RPMI8226 (cell line): Measurements from ENCODE around the gene NKX2-3.

ENCODE experiments used
- DNase-seq: peaks from one replicate; pipeline ENCODE4 v3.0.0-alpha.2; 2015

NKX2-3 gene

DNA sequence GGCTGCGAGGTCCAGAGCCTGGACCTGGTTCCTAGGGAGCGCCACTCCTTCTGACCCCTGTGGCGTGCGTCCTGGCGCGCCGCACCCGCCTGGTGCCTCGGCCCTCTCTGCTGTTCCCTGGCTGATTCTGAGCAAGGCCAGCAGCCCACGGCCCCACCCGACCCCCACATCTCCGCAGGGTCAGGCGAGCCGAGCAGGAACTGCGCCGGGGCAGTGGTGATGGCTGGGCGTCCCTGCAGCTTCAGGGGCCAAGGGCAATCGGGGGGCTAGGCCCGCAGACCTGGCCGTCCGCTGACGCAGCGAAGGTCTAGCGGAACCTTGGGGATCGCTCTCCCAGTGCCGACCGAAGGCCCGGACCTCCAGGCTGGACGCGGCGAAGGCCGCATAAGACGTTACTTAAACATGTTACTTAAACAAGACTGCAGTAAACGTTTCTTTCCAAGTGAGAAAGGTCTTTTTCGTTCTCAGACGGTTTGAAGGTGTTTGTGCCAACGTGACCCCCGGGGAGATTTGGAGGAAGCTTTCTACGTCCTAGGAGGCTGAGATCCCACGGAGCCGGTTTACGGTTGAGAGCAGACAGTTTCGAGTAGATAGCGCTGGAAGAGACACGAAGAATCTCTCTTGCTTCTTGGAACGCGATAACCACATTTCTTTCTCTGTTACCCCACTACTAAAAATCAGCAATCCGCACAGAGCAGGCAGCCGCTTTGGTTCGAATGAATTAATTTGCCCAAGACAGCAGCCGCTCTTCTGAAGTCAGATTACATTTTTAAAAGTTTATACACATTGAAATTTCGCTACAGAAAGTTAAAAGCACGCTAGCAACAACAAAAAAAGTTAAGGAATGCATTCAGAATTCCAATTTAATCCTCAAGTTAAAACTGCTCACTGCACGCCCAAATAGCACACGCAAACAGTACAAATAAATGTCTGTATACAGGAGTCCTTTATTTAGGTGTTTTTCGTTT, 4.9 kb upstream of the NKX2-3 start:
- DNase-seq = no peak

DNA sequence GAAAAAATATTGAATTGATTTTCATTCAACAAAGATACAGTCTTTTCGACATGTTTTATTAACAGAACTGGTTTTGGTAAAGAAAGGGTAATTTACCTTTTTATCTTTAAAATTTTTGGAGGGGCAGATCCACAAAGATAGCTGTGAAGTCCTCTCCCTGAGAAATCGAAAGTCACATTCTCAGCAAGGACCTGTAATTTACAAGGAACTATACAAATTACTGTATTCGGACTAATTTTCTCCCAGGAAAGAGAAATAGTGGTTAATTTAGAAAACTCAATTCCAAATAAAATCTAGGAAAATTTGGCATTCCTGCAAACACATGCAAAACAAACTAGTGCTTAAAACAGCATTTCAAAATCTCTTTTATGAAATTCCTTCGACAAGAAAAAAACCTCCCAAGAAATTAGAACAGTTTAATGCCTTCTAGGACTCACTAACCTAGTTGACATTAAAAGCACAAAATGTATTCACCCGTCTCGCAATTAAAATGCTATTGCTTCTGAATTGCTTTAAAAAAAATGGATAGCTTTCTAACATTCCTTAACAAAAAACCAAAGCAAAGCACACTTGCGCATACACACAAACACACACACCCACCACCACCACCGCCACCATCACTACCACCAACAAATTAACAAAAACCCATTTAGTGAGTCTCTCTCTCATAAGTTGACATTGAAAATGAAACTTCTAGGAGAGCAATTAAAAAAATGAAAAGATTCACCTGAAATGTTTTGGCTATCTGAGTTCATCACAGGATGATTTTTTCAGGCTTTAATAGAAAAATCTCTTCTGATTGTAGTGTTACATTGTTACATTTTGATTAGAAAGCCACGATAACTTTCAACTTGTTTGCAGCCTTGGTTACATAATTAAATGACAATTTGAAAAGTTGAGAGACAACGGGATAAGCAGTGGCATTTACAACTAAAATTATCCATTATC, 4.0 kb upstream of the NKX2-3 start:
- DNase-seq = no peak

DNA sequence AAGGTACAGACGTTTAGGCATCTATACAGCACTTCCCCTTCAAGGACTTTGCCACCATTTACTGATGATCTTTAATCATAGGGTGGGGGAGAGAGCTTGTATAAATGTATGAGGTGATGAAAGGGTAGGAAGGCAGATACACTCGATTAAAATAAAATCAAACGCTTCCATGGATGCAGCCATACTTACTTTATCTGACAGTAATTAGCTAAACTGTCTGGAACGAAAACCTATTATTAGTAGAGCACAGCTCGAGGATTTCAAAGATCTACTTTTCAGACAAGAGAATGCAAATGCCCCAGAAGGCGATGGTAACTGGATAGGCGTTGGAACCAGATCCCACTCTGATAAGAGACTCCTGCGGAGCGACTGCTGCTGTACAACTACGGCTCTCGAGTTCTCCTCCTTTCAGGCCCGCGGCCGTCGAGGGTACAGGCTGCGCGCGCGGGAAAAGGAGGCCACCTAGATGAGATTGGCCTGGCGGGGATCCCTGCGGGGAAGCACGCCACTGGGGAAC, 3.1 kb upstream of the NKX2-3 start:
- DNase-seq = no peak

DNA sequence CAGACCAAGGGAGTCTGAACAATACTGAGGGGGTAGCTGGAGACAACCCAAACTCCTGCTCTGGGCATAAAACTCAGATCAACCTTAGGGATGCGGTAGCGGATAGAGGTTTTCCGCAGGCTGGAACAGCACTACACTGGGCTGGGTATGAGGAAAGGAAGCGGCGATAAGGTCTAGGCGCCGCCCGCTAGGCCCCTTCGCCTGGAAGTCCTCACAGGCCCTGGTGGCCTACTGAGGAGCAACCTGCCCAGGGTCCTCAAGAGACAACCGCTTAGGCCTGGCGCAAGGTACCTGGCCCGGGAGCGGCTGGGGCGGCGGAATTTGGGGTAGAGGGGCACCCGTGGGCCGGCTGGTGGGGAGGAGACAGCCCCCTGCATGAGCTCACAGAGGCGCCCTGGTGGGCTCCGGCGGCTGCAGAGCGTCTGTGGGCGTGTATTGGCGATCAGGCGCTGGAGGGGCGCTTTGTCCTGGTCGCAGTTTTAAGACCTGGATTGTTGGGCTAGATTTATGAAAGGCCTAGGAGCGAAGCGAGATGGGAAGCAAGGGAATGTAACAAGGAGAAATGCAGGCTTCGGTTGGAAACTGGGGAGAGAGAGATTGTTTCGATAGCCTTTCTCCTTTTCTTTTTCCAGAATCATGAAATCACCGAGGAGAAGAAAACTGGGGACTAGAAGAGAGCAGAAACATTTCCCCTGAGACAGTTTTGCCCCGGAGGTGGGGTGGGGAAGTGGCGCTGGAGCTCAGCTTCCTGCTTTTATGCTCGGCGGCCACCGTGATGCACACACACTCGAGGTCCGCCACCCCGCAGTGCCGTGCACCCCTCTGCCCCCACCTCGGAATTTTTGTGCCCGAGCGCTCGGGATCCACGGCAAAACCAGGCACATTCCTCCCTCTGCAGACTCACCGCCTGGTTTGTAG, 2.4 kb upstream of the NKX2-3 start:
- no peak for DNase-seq

DNA sequence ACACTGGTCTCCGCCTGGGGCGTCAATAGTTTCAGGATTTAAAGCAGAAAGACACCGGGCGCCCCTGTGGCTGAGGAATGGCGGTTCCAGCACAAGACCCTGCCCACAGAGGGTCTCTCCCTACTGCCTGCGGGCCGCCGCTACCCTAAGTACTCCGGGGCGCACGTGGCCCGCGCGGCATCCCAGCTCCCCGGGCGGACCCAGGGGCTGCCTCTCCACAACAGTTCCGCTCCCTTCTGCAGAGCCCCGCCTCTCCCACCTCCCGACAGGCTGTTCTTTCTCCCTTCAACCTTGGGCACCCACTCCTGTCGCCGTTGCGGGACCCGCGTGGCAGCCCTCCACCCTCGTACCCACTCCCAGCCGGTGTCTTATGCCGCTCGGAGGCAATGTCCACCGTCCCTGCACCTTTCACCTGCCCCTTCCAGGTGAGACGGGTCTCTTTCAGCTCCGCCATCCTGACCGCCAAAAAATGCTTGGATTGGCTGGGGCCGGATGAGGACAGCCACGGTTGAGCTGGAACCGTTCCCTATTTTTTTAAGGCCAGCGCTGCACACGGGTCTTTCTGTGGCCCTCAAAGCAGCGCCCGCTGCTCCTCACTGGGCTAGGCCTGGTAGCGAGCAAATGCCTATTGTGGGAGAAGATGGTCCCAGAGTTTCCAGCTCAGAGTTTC, 1.6 kb upstream of the NKX2-3 start:
- no peak for DNase-seq

DNA sequence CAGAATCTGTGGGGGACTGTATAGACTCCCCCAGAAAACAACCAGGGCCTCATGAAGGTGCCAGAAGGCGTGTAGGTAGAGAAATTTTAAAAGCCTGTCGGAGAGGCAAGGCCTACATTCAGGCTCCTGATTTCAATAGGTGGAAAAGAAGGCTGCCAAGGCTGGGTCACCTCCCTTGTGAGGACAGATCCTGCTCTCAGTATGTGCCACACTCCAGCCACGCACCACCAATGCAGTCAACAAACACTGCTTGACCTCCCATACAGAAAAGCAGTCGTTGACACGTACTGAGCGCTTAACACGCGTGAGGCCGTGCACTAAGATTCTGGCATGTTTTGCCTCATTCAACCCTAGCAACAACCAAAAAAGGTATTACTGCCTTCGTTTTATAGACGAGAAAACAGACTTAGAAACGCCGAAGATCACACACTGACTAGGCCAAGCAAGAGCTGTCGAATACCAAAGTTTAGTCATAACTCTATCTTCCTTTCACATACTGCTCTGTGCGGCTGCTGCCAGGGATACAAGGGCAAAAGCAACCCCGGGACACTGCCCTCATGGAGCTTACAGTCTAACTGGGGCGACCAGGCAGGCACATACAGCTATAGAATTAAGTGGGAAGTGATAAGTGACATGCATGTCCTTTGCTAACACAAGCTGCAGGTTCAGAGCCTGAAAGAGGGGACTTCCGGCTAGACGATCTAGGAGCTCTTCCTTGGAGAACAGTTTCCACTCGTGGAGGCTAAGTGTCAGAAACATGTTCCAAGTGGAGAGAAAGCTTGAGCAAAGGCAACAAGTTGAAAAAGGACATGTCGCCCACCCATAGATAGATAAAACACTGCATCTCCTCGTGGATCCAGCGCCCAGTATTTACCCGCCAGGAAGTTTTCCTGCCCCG, 797 bp upstream of the NKX2-3 start:
- DNase-seq = no peak

DNA sequence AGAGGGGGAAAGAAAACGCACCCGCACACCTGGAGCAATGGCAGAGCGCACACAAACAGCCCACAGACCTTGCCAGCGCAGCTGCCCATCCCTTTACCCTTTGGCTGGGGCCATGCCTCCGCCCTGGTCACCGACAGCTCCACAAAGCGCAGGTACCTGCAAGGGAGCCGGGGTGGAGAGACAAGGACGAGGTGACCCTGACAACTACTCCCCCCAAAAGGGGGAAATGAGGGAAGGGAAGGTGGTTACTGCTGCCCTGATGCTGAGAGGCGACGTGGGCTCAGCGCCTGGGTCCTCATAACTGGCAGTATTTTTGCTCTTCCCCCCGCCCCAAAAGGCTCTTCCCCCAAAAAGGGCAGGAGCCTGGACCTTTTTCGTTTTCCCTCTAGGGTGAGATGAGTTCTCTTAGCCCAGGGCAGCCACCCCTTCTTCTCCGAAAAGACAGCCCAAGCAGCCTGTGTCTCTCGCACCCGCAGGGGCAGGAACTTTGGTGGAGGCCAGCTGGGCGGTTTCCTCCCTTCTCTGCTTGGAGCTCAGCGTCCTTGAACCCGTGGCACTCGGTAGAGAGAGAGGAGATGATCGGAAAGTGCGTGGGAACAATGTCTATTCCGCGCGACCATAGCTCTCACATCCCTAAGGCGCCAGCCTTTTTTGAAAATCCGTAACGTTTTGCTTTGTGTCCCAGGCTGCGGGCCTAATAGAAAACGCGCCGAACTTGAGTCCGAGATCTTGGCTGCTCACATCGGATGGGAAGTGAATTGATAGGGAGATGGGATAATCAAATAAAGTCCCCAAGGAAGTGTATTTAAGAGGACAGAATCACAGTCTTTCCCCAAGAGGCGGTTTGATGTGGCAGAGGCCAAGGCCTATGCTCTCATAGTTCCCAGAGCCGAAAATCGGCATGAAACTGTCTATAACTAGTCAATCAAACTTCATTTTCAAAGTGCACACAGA, 1.0 kb downstream of the NKX2-3 start:
- no peak for DNase-seq

DNA sequence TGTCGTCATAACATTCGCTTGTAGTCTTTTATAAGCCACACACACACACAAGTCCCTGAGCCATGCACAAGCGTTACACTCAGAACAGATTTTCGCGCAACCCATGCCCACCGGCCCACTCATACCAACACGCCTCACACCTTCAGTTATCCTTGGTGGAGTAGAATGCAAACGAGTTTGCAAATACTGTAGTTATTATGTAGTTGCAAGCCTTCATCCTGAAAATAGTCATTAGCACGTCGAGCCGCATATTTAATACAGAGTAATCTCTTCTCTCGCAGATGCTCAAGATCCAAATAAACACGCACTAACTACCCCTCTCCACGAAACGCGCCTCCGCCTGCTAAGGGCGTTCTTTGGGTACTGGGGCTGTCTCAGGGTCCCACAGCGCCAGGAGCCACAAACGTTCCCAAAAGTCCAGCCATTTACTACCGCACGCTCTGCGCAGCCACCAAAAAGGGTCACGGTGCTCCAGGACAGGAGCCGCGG, 1.8 kb downstream of the NKX2-3 start:
- DNase-seq = no peak

DNA sequence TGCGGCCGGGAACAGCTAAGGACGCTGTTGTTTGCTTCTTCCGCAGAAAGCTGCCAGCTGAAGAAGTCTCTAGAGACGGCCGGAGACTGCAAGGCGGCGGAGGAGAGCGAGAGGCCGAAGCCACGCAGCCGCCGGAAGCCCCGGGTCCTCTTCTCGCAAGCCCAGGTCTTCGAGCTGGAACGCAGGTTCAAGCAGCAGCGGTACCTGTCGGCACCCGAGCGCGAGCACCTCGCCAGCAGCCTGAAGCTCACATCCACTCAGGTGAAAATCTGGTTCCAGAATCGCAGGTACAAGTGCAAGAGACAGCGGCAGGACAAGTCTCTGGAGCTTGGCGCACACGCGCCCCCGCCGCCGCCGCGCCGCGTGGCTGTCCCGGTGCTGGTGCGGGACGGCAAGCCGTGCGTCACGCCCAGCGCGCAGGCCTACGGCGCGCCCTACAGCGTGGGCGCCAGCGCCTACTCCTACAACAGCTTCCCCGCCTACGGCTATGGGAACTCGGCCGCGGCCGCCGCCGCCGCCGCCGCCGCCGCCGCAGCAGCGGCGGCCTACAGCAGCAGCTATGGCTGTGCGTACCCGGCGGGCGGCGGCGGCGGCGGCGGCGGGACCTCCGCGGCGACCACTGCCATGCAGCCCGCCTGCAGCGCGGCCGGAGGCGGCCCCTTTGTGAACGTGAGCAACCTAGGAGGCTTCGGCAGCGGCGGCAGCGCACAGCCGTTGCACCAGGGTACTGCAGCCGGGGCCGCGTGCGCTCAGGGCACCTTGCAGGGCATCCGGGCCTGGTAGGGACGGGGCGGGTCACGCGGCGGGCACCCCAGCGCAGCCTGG, 2.4 kb downstream of the NKX2-3 start:
- DNase-seq = no peak

DNA sequence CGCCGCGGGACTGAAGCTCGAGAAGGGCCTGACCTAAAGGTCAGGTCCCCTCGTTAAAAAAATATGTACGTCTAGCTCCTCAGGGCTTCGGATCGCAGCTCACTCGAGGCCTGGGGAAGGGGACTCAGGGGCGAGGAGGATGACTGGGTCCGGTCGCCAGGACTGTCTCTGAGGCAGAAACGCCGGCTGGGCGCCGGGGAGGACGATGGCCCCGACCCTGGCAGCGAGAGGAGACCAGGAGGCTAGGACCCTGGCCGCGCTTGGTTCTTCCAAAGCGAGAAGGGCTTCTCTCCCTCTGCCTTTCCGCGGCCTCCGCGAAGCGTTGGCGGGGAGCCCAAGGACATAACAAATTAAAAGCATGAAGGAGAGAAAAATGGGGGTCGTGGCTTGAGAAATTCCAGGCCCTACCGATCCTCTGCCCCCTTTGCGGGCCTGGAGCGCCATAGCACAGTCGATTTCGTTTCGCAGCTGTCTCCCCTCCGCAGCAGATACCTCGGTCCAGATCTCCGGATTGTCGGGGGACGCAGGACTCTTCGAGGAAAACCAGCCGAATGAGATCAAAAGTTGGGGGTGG, 3.1 kb downstream of the NKX2-3 start:
- no peak for DNase-seq

DNA sequence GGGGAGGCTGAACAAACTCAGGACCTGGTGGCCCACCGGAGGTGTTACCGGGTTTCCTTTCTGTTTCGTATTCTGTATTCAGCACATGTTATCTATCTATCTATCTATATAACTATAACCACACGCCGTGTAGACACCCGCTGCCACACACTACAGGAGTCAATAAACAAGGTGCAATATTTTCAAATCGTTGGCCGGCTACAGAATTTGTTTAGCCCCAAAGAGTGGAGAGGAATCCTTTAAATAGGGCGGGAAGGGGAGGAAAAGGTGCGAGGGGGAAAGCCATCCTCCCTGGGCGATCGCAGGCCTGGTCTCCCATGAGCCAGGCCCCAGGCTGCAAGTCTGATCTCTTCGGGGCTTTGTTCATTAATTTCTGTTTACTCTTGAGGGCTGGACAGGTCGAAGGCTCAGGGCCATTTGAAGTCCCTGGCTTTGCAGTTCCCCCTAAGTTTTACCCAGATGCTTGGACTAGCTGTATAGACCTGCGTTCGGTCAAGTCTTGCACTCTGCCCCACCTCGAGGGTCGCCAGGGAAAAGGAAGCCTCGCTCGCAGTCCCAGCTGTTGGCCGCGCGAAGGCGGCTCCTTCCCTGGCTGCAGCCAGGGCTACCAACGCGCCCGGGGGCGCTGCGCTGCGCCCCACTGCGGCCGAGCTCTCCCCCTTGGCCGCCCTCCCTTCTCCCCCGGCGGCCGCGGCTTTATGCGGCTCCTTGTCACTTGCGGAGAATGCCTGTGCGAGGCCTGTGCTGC, 3.8 kb downstream of the NKX2-3 start:
- peak; percentile 38 for DNase-seq

DNA sequence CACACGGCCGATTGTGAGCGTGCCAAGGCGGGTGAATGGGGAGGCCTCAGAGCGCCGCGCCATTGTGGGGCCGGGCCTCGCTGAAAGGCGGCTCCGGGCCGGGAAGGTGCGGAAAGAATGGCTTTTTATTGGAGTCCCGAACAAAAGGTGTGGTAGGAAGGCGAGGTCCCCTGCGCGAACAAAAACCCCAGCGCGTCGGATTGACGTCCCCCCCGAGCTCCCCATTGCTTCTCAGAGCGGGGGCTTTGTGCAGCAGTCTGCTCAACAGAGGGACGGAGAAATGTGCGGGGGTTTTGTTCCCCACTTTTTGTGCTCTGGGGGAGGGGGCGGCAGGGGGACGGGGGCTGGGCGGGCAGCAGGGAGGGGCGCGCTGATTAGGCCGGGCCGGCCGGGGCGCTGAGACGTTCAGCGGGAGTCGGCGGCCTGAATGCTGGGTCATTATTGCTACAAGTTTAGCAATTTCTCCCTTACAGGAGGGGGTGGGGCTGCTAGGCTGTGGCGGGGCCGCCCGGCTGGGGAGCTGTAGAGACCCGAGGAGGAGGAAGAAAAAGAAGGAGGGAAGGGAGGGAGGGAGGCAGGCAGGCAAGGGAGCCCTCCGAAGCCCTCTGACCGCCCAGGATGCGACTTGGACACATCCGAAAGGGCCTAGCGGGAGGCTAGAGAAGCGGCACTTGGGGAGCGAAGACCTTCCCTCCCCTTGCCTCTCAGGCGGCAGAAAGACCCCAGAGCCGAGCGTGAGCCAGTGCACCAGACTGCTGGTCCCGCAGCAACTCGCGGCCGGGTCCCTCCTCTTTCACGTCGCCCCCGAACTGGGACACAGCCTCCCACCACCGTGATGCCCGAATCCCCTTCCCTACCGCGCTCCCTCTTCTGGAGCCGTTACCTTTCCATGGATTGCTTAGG, 4.6 kb downstream of the NKX2-3 start:
- no peak for DNase-seq

DNA sequence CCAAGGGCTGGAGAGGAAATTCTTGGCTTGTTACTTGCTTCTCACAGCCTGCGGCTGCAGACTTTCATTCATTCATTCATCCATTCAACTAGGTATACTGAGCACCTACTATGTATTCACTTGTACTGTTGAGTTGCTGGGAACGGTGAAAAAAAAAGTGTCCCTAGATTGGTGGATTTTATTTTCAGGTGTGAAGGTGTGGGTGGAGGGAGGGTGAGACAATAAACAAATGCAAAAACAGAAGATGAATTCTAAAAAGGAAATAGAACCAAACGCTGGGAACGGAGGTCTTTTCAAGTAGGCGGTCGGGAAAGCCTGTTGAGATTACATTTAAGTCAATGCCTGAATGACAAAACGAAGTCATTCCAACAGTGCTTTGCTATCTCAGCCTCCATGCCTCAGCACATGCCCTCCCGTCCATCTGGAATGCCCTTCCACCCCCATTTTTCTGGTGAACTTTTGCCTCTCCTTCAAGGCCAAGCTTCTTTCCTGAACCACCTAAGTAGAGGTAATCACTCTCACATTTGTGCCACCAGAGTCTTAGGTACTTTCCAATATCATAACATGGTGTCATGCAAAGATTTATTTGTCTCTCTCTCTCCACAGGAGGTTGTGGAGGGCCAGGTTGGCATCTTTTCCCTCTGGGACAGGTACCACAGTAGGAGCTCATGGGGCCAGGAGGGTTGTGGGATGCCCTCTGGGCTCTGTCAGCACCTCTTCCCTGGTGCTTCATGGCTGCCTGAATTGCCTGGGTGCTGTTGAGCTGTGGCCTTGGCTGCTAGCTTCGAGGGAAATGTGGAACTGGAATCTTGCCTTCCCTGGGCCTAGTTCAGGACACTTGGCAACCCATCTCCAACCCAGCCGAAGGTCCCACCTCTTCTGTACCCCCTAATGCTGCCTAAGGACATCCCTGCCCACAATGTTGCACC, 5.5 kb downstream of the NKX2-3 start:
- DNase-seq = no peak

DNA sequence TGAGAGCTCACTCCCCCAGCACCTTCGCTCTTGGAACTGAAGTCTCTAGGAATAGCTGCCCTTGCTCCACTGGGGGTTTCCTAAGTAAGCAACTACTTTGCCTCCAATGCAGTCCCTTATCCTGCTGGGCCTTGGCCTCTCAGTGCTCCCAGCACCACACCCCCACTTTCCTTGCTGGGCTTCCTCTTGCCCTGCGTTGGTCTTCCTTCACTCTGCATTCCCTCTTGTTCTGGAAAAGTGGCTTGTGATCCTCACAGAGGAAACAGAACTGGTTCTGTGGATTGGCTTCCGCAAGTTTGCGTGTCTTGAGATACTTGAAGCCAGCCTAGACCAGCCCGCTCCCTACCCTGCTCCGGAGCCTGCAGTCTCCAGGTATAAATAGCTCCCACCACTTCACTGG, 6.4 kb downstream of the NKX2-3 start:
- DNase-seq = no peak

DNA sequence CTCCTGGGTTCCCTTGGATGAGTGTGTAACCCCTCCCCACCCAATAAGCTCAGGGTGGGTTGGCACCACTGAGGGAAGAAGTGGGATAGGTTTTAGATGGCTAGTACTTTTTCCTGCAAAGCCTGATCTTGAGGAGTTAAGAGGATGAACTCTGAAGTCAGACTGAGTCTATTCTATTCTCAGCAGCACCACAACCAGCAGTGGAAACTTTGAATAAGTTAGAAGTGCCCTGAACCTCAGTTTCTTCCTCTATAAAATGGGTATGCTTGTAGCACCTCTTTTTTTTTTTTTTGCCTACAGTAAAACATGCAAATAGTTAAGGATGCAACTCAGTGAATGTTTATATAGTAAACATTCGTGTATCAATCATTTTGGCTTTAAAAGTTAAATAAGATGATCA, 7.1 kb downstream of the NKX2-3 start:
- DNase-seq = no peak
